Lower leg skin (tissue), 3 donors: ENCODE data around the gene SLC39A11.

Source experiments
- POLR2A ChIP-seq, 2 donors: fragments of 450-650 bp; IDR thresholded peaks; one replicate each; pipeline ENCODE4 v1.6.1; 2016 to 2017; ENCODE audit warnings: antibody characterized with exemption in 2 of 2, mild to moderate bottlenecking in 1 of 2, moderate library complexity in 1 of 2
- TF ChIP-seq, protein P1 (sequence below), 3 donors: fragments of 450-650 bp; IDR thresholded peaks; one replicate each; pipeline ENCODE4 v1.5.1; 2016; ENCODE audit warnings: antibody characterized with exemption in 3 of 3, mild to moderate bottlenecking in 3 of 3, moderate library complexity in 2 of 3

GRCh38 chr17:72825218-72825617 lies 267.3 kb downstream of the SLC39A11 start:
- TF ChIP-seq, protein P1, sequence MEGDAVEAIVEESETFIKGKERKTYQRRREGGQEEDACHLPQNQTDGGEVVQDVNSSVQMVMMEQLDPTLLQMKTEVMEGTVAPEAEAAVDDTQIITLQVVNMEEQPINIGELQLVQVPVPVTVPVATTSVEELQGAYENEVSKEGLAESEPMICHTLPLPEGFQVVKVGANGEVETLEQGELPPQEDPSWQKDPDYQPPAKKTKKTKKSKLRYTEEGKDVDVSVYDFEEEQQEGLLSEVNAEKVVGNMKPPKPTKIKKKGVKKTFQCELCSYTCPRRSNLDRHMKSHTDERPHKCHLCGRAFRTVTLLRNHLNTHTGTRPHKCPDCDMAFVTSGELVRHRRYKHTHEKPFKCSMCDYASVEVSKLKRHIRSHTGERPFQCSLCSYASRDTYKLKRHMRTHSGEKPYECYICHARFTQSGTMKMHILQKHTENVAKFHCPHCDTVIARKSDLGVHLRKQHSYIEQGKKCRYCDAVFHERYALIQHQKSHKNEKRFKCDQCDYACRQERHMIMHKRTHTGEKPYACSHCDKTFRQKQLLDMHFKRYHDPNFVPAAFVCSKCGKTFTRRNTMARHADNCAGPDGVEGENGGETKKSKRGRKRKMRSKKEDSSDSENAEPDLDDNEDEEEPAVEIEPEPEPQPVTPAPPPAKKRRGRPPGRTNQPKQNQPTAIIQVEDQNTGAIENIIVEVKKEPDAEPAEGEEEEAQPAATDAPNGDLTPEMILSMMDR (IDR thresholded peaks at IDR 0.05): no peak
- TF ChIP-seq POLR2A (IDR thresholded peaks at IDR 0.05): no peak
